ENCODE measurements around the gene RFC5. TPM values are rescaled to one million over a fixed set of nuclear protein-coding genes. Genes with fewer than 3 reads are reported as not detected.
A peak's percentile ranks its signal among the peaks of the same experiment; 100 is the strongest.
"Not testable (repeated sequence)": the region's sequence is repeated elsewhere in the genome, so short reads cannot be mapped to it uniquely, and the experiment has no call there.

The RFC5 gene
- total and polyA plus RNA-seq, 9 donors = 10.5 to 17.8 (median 13.1) TPM

- Histone ChIP-seq H3K36me3 (ENCODE audit: control insufficient read depth, insufficient read depth, low read length) (no peaks in the 10 kb centered on the region), H3K27ac (ENCODE audit: low read length) (no peak overlapping the region), H3K9me3 (replicated peaks; ENCODE audit: control insufficient read depth, low read depth, low read length) (no peaks in the 10 kb centered on the region), H3K4me3 (ENCODE audit: low read length) (no peak overlapping the region), H3K4me1 (ENCODE audit: control insufficient read depth, insufficient read depth, low read length) (peaks cover 3% of the 10 kb centered on the region), H3K27me3 (ENCODE audit: control insufficient read depth, insufficient read depth, low read length) (peaks cover 2% of the 10 kb centered on the region)
- DNase-seq = no peak
- 88% methylated on average over 2 of the region's 3 CpGs for WGBS (ENCODE audit: insufficient coverage)
Observed at GRCh38 chr12:118011961-118012360, 4.5 kb upstream of the RFC5 start.

- no peak overlapping the region for H3K4me3 ChIP-seq (ENCODE audit: low read length)
- 80% methylated on average over 2 of the region's 3 CpGs for WGBS (ENCODE audit: insufficient coverage)
- H3K36me3 ChIP-seq (ENCODE audit: control insufficient read depth, insufficient read depth, low read length) = peaks cover 2% of the 10 kb centered on the region
- H3K9me3 ChIP-seq (replicated peaks; ENCODE audit: control insufficient read depth, low read depth, low read length) = no peaks in the 10 kb centered on the region
- peaks cover 11% of the 10 kb centered on the region for H3K4me1 ChIP-seq (ENCODE audit: control insufficient read depth, insufficient read depth, low read length)
- no peak for DNase-seq
- no peaks in the 10 kb centered on the region for H3K27me3 ChIP-seq (ENCODE audit: control insufficient read depth, insufficient read depth, low read length)
- H3K27ac ChIP-seq (ENCODE audit: low read length) = no peak overlapping the region
Observed at GRCh38 chr12:118013283-118013682, 3.2 kb upstream of the RFC5 start.

- DNase-seq = no peak
- peaks cover 11% of the 10 kb centered on the region for H3K4me1 ChIP-seq (ENCODE audit: control insufficient read depth, insufficient read depth, low read length)
- H3K27me3 ChIP-seq (ENCODE audit: control insufficient read depth, insufficient read depth, low read length) = no peaks in the 10 kb centered on the region
- H3K9me3 ChIP-seq (replicated peaks; ENCODE audit: control insufficient read depth, low read depth, low read length) = no peaks in the 10 kb centered on the region
- no peak overlapping the region for H3K4me3 ChIP-seq (ENCODE audit: low read length)
- H3K27ac ChIP-seq (ENCODE audit: low read length) = no peak overlapping the region
- peaks cover 15% of the 10 kb centered on the region for H3K36me3 ChIP-seq (ENCODE audit: control insufficient read depth, insufficient read depth, low read length)
- 91% methylated on average over 1 of the region's 2 CpGs for WGBS (ENCODE audit: insufficient coverage)
Observed at GRCh38 chr12:118015306-118015705, 1.2 kb upstream of the RFC5 start.

GRCh38 chr12:118015944-118016343 lies 559 bp upstream of the RFC5 start:
- WGBS (ENCODE audit: insufficient coverage) = no CpG with 5 or more reads among the region's 9 CpGs

GRCh38 chr12:118017926-118018325 lies 1.4 kb downstream of the RFC5 start:
- peaks cover 11% of the 10 kb centered on the region for H3K4me1 ChIP-seq (ENCODE audit: control insufficient read depth, insufficient read depth, low read length)
- DNase-seq = no peak
- no peak overlapping the region for H3K4me3 ChIP-seq (ENCODE audit: low read length)
- no peaks in the 10 kb centered on the region for H3K27me3 ChIP-seq (ENCODE audit: control insufficient read depth, insufficient read depth, low read length)
- H3K9me3 ChIP-seq (replicated peaks; ENCODE audit: control insufficient read depth, low read depth, low read length) = no peaks in the 10 kb centered on the region
- no peak overlapping the region for H3K27ac ChIP-seq (ENCODE audit: low read length)
- H3K36me3 ChIP-seq (ENCODE audit: control insufficient read depth, insufficient read depth, low read length) = peaks cover 30% of the 10 kb centered on the region

More at GRCh38 chr12:118015944-118016343, 559 bp upstream of the RFC5 start:
- peak overlapping the region; percentile 93 for H3K4me3 ChIP-seq (ENCODE audit: low read length)
- H3K36me3 ChIP-seq (ENCODE audit: control insufficient read depth, insufficient read depth, low read length) = peaks cover 15% of the 10 kb centered on the region
- peaks cover 11% of the 10 kb centered on the region for H3K4me1 ChIP-seq (ENCODE audit: control insufficient read depth, insufficient read depth, low read length)
- no peak for DNase-seq
- no peaks in the 10 kb centered on the region for H3K9me3 ChIP-seq (replicated peaks; ENCODE audit: control insufficient read depth, low read depth, low read length)
- no peak overlapping the region for H3K27ac ChIP-seq (ENCODE audit: low read length)
- no peaks in the 10 kb centered on the region for H3K27me3 ChIP-seq (ENCODE audit: control insufficient read depth, insufficient read depth, low read length)

GRCh38 chr12:118020036-118020435 lies 3.5 kb downstream of the RFC5 start:
- no CpG with 5 or more reads among the region's 1 CpG for WGBS (ENCODE audit: insufficient coverage)
- Histone ChIP-seq H3K36me3 (ENCODE audit: control insufficient read depth, insufficient read depth, low read length) (peaks cover 36% of the 10 kb centered on the region), H3K4me1 (ENCODE audit: control insufficient read depth, insufficient read depth, low read length) (peaks cover 11% of the 10 kb centered on the region), H3K27ac (ENCODE audit: low read length) (no peak overlapping the region), H3K4me3 (ENCODE audit: low read length) (no peak overlapping the region), H3K27me3 (ENCODE audit: control insufficient read depth, insufficient read depth, low read length) (no peaks in the 10 kb centered on the region), H3K9me3 (replicated peaks; ENCODE audit: control insufficient read depth, low read depth, low read length) (no peaks in the 10 kb centered on the region)
- no peak for DNase-seq

- DNase-seq; H3K4me3 ChIP-seq (ENCODE audit: low read length); H3K4me1 ChIP-seq (ENCODE audit: control insufficient read depth, insufficient read depth, low read length); H3K9me3 ChIP-seq (replicated peaks; ENCODE audit: control insufficient read depth, low read depth, low read length); H3K27ac ChIP-seq (ENCODE audit: low read length); H3K27me3 ChIP-seq (ENCODE audit: control insufficient read depth, insufficient read depth, low read length): not testable (repeated sequence)
- 93% methylated on average over 11 of the region's 13 CpGs for WGBS (ENCODE audit: insufficient coverage)
- H3K36me3 ChIP-seq (ENCODE audit: control insufficient read depth, insufficient read depth, low read length) = peaks cover 55% of the 10 kb centered on the region
Observed at GRCh38 chr12:118022097-118022727, 5.7 kb downstream of the RFC5 start.

GRCh38 chr12:118022728-118023109 lies 6.2 kb downstream of the RFC5 start:
- WGBS (ENCODE audit: insufficient coverage) = 86% methylated on average over 2 of the region's 3 CpGs
- Histone ChIP-seq H3K4me3 (ENCODE audit: low read length) (no peak overlapping the region), H3K27ac (ENCODE audit: low read length) (no peak overlapping the region), H3K27me3 (ENCODE audit: control insufficient read depth, insufficient read depth, low read length) (no peaks in the 10 kb centered on the region), H3K36me3 (ENCODE audit: control insufficient read depth, insufficient read depth, low read length) (peaks cover 56% of the 10 kb centered on the region), H3K4me1 (ENCODE audit: control insufficient read depth, insufficient read depth, low read length) (peaks cover under 1% of the 10 kb centered on the region), H3K9me3 (replicated peaks; ENCODE audit: control insufficient read depth, low read depth, low read length) (no peaks in the 10 kb centered on the region)
- no peak for DNase-seq

- Histone ChIP-seq H3K9me3 (replicated peaks; ENCODE audit: control insufficient read depth, low read depth, low read length) (no peaks in the 10 kb centered on the region), H3K4me1 (ENCODE audit: control insufficient read depth, insufficient read depth, low read length) (no peaks in the 10 kb centered on the region), H3K27me3 (ENCODE audit: control insufficient read depth, insufficient read depth, low read length) (no peaks in the 10 kb centered on the region), H3K27ac (ENCODE audit: low read length) (no peak overlapping the region), H3K4me3 (ENCODE audit: low read length) (no peak overlapping the region), H3K36me3 (ENCODE audit: control insufficient read depth, insufficient read depth, low read length) (peaks cover 54% of the 10 kb centered on the region)
- no peak for DNase-seq
- 86% methylated on average over 4 of the region's 9 CpGs for WGBS (ENCODE audit: insufficient coverage)
Observed at GRCh38 chr12:118023301-118023860, 6.9 kb downstream of the RFC5 start.

GRCh38 chr12:118025168-118025567 lies 8.7 kb downstream of the RFC5 start:
- no peaks in the 10 kb centered on the region for H3K27me3 ChIP-seq (ENCODE audit: control insufficient read depth, insufficient read depth, low read length)
- WGBS (ENCODE audit: insufficient coverage) = 55% methylated on average over 2 of the region's 4 CpGs
- no peaks in the 10 kb centered on the region for H3K9me3 ChIP-seq (replicated peaks; ENCODE audit: control insufficient read depth, low read depth, low read length)

More at GRCh38 chr12:118025168-118025567, 8.7 kb downstream of the RFC5 start:
- Histone ChIP-seq H3K4me3 (ENCODE audit: low read length) (no peak overlapping the region), H3K36me3 (ENCODE audit: control insufficient read depth, insufficient read depth, low read length) (peaks cover 52% of the 10 kb centered on the region), H3K27ac (ENCODE audit: low read length) (no peak overlapping the region), H3K4me1 (ENCODE audit: control insufficient read depth, insufficient read depth, low read length) (no peaks in the 10 kb centered on the region)
- peak; percentile 11 for DNase-seq
